CD4-positive, alpha-beta T cell treated with Interleukin-2 at 100 ng/mL for 4 hours (primary cell): ENCODE data around the gene RFT1.
"Not testable (repeated sequence)": the region's sequence is repeated elsewhere in the genome, so short reads cannot be mapped to it uniquely, and the experiment has no call there.

Experiments used
- DNase-seq: peaks from one replicate; pipeline ENCODE4 v3.0.0-alpha.2; 2020; ENCODE audit warnings: low spot score

Gene RFT1

DNA sequence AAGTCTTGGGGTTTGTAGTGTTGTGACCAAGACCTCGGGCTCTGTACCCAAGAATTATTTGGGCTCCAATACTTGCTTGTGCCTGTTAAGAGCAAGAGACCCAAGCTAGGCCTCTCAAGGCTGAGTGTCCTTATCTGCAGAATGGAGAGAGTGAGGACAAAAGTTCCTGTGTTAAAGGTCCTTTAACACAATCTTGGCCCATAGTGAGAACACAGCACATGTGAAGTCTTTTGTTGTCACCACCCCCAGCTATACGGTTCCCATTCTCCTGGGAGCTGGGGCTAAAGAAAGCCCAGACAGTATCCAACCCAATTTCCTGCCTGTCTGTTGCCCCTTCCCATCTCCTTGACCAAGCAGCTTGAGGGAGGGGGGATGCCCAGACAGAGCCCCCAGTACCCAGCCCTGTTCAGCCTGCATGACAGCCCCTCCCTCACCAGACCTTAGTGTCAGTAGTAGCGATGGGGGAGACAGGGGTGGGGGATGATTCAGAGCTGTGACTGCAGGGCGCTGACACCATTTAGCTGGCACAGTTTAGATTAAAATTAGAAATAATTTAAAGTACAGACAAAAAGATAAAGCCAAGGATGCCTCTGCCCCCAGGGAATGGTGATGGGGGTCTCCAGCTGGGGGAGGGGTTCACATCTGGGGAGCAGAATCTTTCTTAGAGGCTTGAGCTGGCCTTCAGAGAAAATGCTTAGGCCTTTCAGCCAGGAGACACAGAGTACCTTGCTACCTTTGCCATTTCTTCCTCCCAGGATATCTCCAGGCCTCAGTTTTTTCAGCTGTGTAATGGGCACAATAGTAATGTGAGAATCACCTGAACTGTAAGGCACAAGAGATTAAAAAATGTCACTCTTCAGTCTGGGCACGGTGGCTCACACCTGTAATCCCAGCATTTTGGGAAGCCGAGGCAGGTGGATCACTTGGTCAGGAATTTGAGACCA is 33.5 kb upstream of the RFT1 start:
- no peak for DNase-seq

DNA sequence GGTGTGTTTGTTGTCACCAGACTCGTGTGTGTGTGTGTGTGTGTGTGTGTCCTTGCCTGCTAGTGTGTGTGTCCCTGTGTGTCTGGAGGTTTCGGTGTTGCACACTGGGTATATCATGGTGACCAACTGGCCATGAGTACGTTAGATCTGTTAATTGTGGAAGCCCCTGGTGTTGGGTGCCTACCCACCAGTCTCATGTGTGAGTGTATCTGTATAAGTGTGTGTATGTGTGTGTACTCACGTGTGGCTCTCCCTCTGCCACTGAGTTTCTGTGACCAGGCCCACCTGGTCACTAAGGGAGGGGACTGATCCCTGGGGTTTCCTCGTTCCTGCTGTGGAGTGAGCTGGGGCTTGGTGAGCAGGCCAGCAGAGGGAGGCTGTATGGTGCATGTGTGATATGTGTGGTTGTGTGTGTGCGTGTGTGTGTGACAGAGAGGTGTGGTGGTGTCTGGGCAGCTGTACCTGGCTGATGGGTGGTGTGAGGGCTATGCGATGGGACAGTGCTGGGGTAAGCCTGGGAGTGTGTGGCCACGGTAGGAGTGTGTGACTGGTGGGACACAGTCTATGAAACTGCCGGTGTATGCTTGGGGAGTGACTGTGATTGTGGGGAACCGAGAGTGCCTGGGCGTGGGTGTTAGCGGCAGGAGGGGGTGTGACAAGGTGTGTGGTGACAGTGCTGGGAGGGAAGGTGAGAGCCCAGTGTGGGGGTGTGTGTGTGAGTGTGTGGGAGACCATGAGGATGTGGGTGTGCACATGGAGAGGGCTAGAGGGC is 32.6 kb upstream of the RFT1 start:
- peak; percentile 69 for DNase-seq

DNA sequence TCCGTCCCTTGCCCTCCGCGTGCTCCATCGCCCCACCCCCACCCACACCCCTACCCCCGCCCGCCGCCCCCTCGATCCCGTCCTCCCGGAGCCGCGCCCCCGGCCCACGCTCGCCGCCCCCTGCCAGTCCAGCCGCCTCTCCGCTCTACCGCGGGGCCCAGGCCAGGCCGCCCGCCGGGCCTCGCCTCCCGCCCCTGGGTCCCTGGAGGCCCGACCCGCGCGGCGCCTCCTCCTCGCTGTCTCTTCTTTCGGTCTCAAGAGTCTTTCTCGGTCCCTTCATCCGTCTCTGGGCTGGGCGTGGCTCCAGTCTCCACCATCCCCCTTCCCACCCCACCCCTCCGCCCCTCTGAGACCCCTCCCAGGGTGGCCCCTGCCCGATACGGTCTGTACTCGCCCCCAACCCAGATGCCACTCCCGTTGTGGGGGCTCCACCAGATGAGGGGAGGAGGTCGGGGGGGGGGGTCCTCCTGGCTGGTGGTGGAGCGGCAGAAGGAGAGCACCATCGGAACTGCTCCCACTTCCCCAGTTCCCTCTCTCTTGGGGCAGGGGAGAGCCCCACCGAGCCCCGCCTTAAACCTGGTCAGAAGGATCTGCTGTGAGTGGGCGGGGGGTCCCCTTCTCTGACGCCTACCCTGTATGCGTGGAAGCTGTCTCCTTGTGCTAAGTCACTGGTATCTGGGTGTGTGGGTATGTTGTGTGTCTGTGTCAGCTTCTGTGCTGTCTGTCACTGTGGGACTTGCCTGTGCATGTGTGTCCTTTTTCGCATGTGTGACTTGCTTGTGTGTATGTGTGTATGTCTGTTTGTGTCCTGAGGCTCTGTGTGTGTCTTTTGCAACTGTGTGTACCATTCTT is 31.8 kb upstream of the RFT1 start:
- peak; percentile 42 for DNase-seq

DNA sequence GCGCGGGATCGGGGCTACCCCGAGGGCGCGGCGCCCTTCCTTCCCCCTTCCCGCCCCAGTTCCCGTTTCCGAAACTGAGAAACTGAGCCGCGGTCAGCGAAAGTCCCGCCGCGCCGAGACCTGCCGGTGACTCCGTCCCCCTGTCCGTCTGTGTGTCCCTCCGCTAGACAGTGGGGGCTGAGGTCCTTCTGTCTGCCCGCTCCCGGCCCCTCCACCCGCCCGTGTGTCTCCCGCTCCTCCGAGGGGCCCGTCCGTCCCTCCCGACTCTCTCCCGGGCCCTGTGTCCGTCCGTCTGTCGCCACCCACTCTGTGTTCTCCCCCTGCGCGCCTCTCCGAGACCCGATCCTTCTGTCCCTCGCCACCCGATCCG is 31.2 kb upstream of the RFT1 start:
- DNase-seq: no peak

DNA sequence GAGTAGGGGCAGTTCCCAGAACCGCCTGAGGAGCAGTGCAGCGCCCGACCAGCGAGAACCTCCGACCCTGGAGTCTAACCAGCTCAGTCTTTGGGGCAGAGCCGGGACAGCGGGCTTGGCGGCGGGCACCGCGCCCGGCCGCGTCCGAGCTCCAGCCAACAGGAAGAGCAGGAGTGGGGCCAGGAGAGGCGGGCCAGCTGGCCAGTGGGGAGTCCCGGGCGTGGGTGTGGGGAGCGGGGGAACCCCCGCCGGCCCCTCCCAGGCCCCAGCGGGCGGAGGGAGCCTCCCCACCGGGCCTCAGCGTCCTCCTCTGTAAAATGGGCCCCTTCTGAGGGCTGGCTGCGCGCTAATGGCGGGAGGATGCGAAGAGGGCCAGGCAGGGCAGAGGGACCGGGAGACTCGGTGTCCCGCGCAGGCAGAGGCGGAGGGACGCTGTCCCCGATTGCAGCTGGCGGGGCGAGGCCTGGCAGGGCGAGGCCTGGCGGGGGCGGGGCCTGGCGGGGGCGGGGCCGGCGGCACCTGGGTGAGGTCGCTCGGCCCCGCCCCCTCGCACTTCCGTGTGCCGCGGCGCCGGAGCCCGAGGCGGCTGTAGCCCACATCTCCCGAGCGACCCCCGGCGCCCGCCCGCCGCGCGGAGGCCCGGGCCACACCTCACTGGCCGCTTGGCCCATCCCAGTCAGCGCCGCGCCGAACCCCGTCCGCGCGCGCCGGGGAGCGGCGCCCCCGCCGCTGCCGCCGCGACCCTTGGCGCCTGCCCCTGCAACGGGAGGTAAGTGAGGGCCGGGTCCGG is 30.6 kb upstream of the RFT1 start, which contains the start of gene PRKCD:
TSS of gene PRKCD (plus strand) at position 550 of the 790 bp plus-strand sequence. CDS start 17,214 bp downstream, outside the sequence.
- DNase-seq: peak; percentile 79

DNA sequence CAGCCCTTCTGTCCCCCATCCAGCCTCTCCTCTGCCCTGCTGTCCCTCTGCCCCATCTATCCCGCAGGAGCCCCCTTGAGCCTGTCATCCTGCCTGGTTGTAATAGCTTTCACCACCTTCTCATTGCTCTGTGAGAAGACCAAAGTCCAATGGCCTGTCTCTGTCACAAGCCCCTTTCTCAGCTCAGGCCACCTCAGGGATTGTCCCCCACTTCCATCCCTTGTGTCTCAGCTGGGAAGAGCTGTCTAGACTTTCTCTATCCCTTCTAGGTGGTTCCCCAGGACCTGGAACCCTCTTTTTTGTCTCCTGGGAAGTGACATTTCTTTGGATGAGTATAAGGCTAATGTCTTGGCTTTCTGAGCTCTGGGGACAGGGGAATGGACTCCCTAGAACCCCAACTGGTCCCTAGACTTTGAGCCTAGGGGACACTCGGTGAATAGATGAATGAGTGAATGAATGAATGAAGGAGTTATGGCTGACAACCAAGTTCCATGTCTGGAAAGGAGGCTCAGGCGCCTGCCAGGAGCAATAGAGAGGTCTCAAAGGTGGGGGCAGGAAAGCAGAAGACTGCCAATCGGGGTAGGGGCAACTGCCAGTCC is 29.9 kb upstream of the RFT1 start:
- DNase-seq: no peak

DNA sequence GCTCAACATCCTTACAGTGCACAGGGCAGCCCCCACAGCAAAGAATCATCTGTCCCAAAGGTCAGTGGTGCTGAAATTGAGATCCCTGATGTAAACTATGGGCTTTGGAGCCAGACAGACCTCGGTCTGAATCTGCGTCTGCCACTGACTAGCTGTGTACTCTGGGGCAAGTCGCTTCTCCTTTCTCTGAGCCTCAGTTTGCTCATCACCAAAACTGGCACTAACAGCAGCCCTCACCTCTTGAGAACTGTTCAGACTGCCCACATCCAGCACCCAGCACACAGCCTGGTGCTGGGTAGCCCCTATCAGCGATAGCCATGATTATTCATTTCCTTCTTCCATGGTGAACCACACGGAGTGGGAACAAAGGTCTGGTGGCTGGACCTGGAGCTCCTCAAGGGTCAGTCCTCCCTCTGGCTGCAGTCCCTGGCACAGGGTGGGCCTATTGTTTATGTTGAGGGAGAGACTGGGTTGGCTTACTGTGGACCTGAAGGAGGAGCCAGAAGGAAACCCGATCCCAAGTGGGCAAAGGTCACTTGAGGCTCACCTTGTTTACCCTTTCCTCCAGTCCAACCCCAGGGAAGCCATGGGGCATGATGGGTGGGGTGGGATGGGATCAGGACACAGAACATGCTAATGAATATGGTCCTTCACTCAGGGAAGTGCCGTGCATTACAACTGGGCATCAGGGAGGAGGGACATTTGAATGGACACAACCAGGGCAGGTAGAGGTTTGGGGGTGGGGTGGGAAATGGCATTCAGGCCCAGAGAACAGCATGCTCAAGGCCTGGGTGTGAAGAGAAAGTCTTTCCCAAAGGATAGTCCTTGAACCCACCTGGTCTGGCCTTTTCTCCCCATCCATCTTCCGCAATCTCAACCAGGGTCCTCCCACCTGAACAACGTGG is 29.2 kb upstream of the RFT1 start:
- DNase-seq: no peak

DNA sequence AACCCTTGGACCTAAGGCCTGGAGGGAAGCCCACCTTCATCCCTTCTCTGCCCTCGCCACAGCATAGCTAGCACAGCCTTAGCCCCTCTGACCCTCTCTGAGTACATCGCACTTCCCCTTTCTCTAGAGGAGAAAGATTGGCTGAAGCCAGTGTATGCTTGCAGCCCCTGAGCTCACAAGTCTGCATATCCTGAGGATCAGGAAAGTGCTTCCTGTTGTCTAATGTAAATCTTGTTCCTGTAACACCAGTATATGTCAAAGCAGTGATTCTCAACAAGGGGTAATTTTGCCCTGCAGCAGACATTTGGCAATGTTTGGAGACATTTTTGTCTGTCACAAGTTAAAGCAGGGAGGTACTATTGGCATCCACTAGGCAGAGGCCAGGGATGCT is 28.5 kb upstream of the RFT1 start:
- no peak for DNase-seq

DNA sequence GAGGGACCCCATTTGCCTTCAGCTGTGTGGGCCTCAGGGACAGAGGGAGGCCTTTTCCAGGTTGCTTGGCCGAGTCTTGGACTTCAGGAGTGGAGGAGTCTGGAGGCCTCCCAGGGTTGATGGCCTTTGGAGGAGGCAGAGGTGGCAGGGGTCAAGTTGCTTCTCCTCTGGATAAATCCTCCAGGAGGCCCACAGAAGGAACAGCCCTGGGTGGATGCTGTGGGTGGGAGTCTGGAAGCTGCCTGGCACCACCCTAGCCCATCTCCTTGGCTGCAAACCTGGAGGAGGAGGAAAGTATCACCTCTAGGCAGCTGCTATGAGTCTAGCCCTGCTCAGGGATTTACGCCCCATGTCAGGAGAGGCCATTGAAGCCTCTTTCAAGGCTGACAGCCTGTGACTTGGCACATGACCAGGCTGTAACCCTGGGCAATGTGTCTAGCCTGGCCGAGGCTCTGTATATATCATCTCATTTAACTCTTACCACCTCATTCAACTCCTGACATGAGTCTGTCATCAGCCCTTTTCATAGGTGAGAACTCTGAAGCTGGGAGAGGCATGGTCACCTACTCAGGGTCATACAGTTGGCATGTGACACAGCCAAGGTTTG is 27.8 kb upstream of the RFT1 start:
- DNase-seq: no peak

DNA sequence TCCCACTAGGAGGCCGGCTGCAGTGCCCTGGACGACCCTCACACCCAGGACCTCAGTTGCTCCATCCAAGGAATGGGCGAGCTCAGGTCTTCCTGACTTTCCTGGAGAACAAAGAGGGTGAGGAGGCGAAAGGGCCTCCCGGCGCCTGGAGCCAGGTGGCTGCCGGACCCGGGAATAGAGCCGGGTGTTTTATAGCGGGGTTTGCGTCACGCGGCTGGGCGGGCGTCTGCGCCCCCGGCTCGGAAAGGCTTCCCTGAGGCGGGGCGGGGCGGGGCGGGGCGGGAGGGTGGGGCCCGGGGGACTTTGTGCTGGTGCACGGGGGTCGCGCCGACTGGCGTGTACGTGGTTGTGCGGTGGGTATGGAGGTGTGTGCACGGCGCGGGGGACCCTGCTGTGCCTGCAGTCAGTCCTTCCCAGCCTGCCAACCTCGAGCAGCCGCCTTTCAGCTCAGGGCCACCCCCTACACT is 26.2 kb upstream of the RFT1 start:
- DNase-seq: no peak

DNA sequence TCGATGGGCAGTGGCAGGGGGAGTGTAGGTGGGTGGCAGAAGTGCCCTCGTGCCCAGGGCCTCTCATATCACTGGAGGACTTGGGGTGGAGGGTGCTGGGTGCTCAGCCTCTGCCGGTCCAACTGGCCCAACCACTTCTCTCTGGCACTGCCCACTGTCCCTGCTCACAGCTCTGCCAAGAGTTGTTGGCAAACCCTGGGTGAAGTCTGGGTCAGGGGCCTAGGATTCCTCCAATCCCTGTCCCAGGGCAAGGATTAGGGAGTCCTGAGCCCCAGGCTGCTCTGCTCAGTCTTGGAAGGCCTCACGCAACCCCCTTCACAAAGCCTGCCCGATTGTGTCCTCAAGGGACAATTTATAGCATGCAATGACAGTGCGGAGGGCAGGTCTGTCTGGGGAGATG is 25.5 kb upstream of the RFT1 start:
- DNase-seq: no peak

DNA sequence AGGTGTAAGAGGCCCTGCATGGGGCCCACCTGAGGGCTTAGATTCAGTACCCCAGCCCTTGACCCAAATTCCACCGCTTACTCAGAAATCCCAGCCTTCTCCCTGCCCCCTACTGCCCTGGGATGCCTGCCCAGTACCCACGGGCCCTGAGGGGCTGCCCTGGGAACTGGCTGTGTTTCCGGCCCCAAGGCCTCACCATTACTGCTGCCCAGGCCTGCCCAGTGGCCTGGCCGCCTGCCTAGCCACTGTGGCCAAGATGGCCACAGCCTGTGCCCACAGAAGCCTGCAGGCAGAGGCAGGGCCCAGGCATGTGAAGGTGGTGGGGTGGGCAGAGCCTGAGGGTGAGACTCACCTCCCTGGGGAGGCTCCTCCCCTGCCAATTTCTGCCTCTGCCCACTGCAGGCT is 24.6 kb upstream of the RFT1 start:
- DNase-seq: no peak

DNA sequence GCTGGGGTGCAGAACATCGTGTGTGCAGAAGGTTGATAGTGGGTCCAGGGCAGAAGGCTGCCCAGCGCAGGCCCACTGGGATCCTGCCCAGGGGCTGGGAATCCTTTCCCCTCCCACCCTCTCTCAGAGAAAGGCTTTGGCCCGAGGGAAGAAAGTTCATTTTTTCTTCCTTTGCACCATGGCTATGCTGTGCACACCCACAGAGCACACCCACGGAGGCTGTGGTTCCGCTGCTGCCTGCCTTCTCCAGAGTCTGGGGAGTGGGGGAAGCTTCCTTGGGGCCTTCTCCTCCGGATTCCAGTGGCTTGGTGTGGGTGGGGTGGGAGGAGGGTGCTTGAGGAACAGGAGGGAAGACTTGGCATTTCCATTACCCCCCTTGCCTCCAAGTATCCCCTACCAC is 23.7 kb upstream of the RFT1 start:
- no peak for DNase-seq

DNA sequence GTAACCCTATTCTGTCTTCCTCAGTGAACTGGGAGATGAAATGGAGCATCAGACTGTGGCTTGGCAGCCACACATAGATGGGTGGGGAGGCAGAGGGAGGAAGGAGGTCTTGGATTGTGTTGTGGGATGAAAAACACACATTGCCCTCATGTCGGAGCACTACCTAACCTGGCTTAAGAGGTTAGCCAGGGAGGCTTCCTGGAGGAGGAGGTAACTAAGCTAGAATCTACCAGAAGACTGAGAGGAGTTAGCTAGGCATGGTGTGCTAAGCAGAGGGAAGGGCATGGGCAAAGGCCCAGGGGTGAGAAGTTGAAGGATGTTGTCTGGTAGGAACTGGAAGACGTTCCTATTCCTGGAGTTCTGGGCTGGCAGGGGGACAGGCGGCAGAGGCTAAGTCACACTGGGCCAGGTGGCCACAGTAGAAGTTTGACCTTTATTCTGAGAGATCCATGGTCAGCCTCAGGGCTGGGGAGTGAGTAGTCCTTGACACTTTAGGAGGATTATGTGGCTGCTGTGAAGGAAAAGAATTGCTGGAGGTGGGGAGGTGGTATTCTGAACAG is 23.1 kb upstream of the RFT1 start:
- DNase-seq: no peak

DNA sequence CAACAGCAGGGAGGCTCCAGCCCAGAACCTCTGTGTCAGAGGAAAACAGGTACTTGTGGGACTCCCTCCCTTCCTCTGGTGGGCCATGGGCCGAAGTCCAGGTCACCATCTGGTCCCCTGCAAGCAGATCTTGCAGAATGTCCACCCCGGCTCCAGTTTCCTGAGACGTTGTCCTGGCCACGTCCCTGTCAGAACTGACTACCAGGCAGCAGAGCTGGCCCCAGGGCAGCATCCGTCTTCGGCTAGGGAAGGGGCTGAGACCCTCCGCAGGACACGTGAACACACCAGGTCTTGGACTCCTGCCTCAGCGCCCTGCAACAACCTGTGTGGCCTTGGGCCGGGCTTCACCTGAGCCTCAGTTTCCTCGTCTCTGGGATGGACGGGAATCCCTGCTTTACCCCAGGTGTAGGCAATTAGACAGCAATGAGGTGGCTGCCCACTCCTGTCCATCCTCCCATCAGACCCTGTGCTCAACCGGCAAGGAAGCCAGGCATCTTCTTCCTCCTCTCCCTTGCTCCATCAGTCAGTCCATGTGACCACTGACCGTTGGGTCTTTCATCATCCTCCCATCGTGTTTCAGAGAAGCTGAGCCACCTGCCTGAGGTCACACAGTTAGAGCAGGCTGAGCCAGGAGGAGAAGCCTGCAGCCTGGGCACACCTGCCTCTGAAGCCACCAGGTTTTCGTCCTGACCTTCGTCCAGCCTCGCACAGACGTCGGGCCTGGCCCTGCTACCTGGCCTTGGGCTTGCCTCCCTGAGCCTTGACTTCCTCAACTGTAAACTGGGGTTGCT is 21.8 kb upstream of the RFT1 start:
- no peak for DNase-seq

DNA sequence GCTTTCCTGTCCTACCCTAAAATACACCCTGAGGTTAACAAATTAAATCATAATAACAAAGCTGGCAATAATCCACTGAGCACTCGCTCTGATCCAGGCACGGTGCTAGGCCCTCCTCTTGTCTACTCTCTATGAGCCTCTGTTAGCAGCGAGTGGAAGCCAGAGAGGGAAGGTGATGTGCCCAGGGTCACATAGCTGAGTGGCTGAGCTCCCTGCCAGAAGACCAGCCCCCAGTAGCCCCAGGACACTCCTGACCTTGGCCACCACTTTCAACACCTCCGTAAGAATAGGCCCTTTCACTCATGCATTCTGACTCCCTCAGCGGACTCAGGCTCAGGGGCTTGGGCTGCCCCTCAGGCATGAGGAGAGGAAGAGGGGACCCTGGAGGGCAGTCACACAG is 21.2 kb upstream of the RFT1 start:
- no peak for DNase-seq

DNA sequence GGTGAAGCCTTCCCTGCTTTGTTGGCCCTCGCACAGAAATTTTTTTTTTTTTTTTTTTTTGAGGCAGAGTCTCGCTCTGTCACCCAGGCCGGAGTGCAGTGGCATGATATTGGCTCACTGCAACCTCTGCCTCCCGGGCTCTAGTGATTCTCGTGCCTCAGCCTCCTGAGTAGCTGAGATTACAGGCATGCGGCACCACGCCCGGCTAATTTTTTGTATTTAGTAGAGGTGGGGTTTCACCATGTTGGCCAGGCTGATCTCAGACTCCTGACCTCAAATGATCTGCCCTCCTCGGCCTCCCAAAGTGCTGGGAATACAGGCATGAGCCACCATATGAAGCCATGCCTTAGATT is 20.8 kb upstream of the RFT1 start:
- DNase-seq: not testable (repeated sequence)
